ENCODE data around the gene ARID5A. TPM values are rescaled to one million over a fixed set of nuclear protein-coding genes. Genes with fewer than 3 reads are reported as not detected.

ARID5A gene
- total and polyA plus RNA-seq, 9 of the 15 experiments (the other 6 are each of a cell fraction or from before 2014, with no cell fraction given) = 0.14 to 12.5 (median 3.0) TPM

GRCh38 chr2:96531366-96531765 is 5.2 kb upstream of the ARID5A start:
- H3K4me1 ChIP-seq (replicated peaks in 1 of 2; ENCODE audit: control insufficient read depth in 2 of 2, insufficient read depth in 2 of 2, low read length in 2 of 2) = peaks cover 10 to 18% of the 10 kb centered on the region in 2 experiments
- 47% methylated on average over 9 of the region's 9 CpGs for WGBS (ENCODE audit: insufficient coverage, low coverage, missing lambda C conversion rate)
- no peaks in the 10 kb centered on the region for H3K9me3 ChIP-seq (replicated peaks; ENCODE audit: control insufficient read depth, insufficient read depth, low read depth, low read length)
- in situ Hi-C loops (cut with MboI) (no loop called here), intact Hi-C loops (cut with micrococcal nuclease) (no loop called here)
- H3K4me3 ChIP-seq = no peak overlapping the region
- no peak for ATAC-seq
- no peaks in the 10 kb centered on the region for H3K79me2 ChIP-seq (ENCODE audit: control insufficient read depth, insufficient read depth, low read length)
- no peaks in the 10 kb centered on the region for H3K36me3 ChIP-seq (ENCODE audit: control insufficient read depth, insufficient read depth, low read length)
- no peaks in the 10 kb centered on the region for H4K20me1 ChIP-seq (replicated peaks; ENCODE audit: control insufficient read depth, insufficient read depth, low read length)
- H3K27ac ChIP-seq (ENCODE audit: extremely low read depth, low read depth, low read length) = peak overlapping the region; percentile 57; the same call in 2 of the 3 replicates
- H3K9me1 ChIP-seq (ENCODE audit: control insufficient read depth, insufficient read depth, low read length) = no peaks in the 10 kb centered on the region
- BruUV-seq (replicated peaks) = no TSS peak
- H3K9ac ChIP-seq (ENCODE audit: insufficient read depth in 1 of 2, low read depth in 2 of 2, low read length in 2 of 2) = peak overlapping the region; percentile 45 to 62; a peak in 3 of 4 replicates
- TF ChIP-seq ZKSCAN8 (CRISPR knock-in tag; IDR thresholded peaks at IDR 0.05) (no peak), CBFB (CRISPR knock-in tag; IDR thresholded peaks at IDR 0.05) (peak; percentile 44; the same call in 1 of the 2 replicates)
- peak overlapping the region; percentile 65 for H3K4me2 ChIP-seq (ENCODE audit: insufficient read depth, low read length)
- DNase-seq (ENCODE audit: extremely low read depth in 1 of 4, low spot score in 3 of 4) = no peak
- peaks cover 0 to 22% of the 10 kb centered on the region in 2 experiments; a peak in 3 of 5 replicates for H3K27me3 ChIP-seq (ENCODE audit: control insufficient read depth in 2 of 2, insufficient read depth in 2 of 2, low read length in 2 of 2)
- FAIRE-seq = peak; percentile 26
- ChIA-PET CTCF (ENCODE audit: low intra/inter-chr PET ratio) (no interaction called here), POLR2A (interaction anchor here (0.6 to 1.6 kb wide), 3 partner anchors 13 to 156 kb away, joined by 3 to 4 read pairs (median 3); no protein-coding TSS in a partner anchor)
- peak overlapping the region; percentile 51; the same call in 1 of the 2 replicates for H2AFZ ChIP-seq (ENCODE audit: low read depth, low read length)

GRCh38 chr2:96531872-96532505 is 4.6 kb upstream of the ARID5A start:
- no peaks in the 10 kb centered on the region for H4K20me1 ChIP-seq (replicated peaks; ENCODE audit: control insufficient read depth, insufficient read depth, low read length)
- 8% methylated on average over 16 of the region's 23 CpGs for WGBS (ENCODE audit: insufficient coverage, low coverage, missing lambda C conversion rate)
- ATAC-seq = peak; percentile 76
- CTCF ChIA-PET (ENCODE audit: low intra/inter-chr PET ratio) = no interaction called here
- peak overlapping the region; percentile 28; the same call in 1 of the 2 replicates for H3K4me3 ChIP-seq
- H3K9me1 ChIP-seq (ENCODE audit: control insufficient read depth, insufficient read depth, low read length) = no peaks in the 10 kb centered on the region
- H3K9ac ChIP-seq (ENCODE audit: insufficient read depth in 1 of 2, low read depth in 2 of 2, low read length in 2 of 2) = peak overlapping the region; percentile 45 to 81; a peak in 3 of 4 replicates
- POLR2A ChIA-PET = interaction anchor here (0.6 to 0.7 kb wide), 3 partner anchors 16 to 156 kb away, joined by 3 to 4 read pairs (median 3); no protein-coding TSS in a partner anchor
- no peaks in the 10 kb centered on the region for H3K9me3 ChIP-seq (replicated peaks; ENCODE audit: control insufficient read depth, insufficient read depth, low read depth, low read length)
- intact Hi-C loops (cut with micrococcal nuclease) (no loop called here), in situ Hi-C loops (cut with MboI) (no loop called here)
- H3K27ac ChIP-seq (ENCODE audit: extremely low read depth, low read depth, low read length) = peak overlapping the region; percentile 57; the same call in 2 of the 3 replicates
- FAIRE-seq = peak; percentile 98
- no peaks in the 10 kb centered on the region for H3K36me3 ChIP-seq (ENCODE audit: control insufficient read depth, insufficient read depth, low read length)
- BruUV-seq (replicated peaks) = no TSS peak
- peak overlapping the region; percentile 65 for H3K4me2 ChIP-seq (ENCODE audit: insufficient read depth, low read length)
- H3K79me2 ChIP-seq (ENCODE audit: control insufficient read depth, insufficient read depth, low read length) = no peaks in the 10 kb centered on the region
- peaks cover 10 to 24% of the 10 kb centered on the region in 2 experiments for H3K4me1 ChIP-seq (replicated peaks in 1 of 2; ENCODE audit: control insufficient read depth in 2 of 2, insufficient read depth in 2 of 2, low read length in 2 of 2)
- H2AFZ ChIP-seq (ENCODE audit: low read depth, low read length) = peak overlapping the region; percentile 57
- peak; percentile 77 to 93 (median 82) for DNase-seq (ENCODE audit: extremely low read depth in 1 of 4, low spot score in 3 of 4)
- H3K27me3 ChIP-seq (ENCODE audit: control insufficient read depth in 2 of 2, insufficient read depth in 2 of 2, low read length in 2 of 2) = peaks cover 0 to 16% of the 10 kb centered on the region in 2 experiments; a peak in 2 of 5 replicates
- no peak for TF ChIP-seq ZKSCAN8 (CRISPR knock-in tag; IDR thresholded peaks at IDR 0.05)
- TF ChIP-seq, protein P1, sequence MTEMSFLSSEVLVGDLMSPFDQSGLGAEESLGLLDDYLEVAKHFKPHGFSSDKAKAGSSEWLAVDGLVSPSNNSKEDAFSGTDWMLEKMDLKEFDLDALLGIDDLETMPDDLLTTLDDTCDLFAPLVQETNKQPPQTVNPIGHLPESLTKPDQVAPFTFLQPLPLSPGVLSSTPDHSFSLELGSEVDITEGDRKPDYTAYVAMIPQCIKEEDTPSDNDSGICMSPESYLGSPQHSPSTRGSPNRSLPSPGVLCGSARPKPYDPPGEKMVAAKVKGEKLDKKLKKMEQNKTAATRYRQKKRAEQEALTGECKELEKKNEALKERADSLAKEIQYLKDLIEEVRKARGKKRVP (CRISPR knock-in tag; IDR thresholded peaks at IDR 0.05) = no peak
- TF ChIP-seq IFI16 (CRISPR knock-in tag; IDR thresholded peaks at IDR 0.05) = no peak
- TF ChIP-seq TARDBP (IDR thresholded peaks at IDR 0.05) = no peak
- TF ChIP-seq, protein P2, sequence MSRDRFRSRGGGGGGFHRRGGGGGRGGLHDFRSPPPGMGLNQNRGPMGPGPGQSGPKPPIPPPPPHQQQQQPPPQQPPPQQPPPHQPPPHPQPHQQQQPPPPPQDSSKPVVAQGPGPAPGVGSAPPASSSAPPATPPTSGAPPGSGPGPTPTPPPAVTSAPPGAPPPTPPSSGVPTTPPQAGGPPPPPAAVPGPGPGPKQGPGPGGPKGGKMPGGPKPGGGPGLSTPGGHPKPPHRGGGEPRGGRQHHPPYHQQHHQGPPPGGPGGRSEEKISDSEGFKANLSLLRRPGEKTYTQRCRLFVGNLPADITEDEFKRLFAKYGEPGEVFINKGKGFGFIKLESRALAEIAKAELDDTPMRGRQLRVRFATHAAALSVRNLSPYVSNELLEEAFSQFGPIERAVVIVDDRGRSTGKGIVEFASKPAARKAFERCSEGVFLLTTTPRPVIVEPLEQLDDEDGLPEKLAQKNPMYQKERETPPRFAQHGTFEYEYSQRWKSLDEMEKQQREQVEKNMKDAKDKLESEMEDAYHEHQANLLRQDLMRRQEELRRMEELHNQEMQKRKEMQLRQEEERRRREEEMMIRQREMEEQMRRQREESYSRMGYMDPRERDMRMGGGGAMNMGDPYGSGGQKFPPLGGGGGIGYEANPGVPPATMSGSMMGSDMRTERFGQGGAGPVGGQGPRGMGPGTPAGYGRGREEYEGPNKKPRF (IDR thresholded peaks at IDR 0.05; ENCODE audit: low read depth, low read length) = no peak
- TF ChIP-seq KAT2B (IDR thresholded peaks at IDR 0.05; ENCODE audit: low read depth, low read length) = no peak
- TF ChIP-seq HBP1 (CRISPR knock-in tag; IDR thresholded peaks at IDR 0.05) = no peak
- no peak for TF ChIP-seq ZNF830 (CRISPR knock-in tag; IDR thresholded peaks at IDR 0.05)
- TF ChIP-seq TGIF2 (CRISPR knock-in tag; IDR thresholded peaks at IDR 0.05) = no peak
